Jurkat, Clone E6-1 (cell line): ENCODE measurements around the gene S100A12.

ENCODE experiments used
- DNase-seq: peaks from one replicate; pipeline ENCODE4 v3.0.0-alpha.2; 2011; ENCODE audit warnings: low read depth, low spot score
- H3K4me3 ChIP-seq: 2 replicates; pipeline ENCODE4 v1.5.1; 2011; ENCODE audit warnings: mild to moderate bottlenecking, low read length, control low read depth, moderate library complexity

Gene S100A12

GRCh38 chr1:153374071-153374470, 1.4 kb downstream of the S100A12 start:
- no peak overlapping the region for H3K4me3 ChIP-seq
- no peak for DNase-seq

GRCh38 chr1:153372571-153372970, 2.9 kb downstream of the S100A12 start:
- no peak for DNase-seq
- no peak overlapping the region for H3K4me3 ChIP-seq

- no peak overlapping the region for H3K4me3 ChIP-seq
- no peak for DNase-seq
These were observed 4.2 kb downstream of the S100A12 start for GRCh38 chr1:153371231-153371630.

- no peak overlapping the region for H3K4me3 ChIP-seq
- DNase-seq, result no peak
These were observed 5.3 kb downstream of the S100A12 start for GRCh38 chr1:153370146-153370545.

GRCh38 chr1:153368495-153368894, 6.9 kb downstream of the S100A12 start:
- no peak overlapping the region for H3K4me3 ChIP-seq
- no peak for DNase-seq

- no peak overlapping the region for H3K4me3 ChIP-seq
- no peak for DNase-seq
These were observed 8.3 kb downstream of the S100A12 start for GRCh38 chr1:153367090-153367489.

- no peak overlapping the region for H3K4me3 ChIP-seq
- no peak for DNase-seq
These were observed 9.2 kb downstream of the S100A12 start for GRCh38 chr1:153366261-153366660.

GRCh38 chr1:153365696-153366095, 9.7 kb downstream of the S100A12 start:
- no peak overlapping the region for H3K4me3 ChIP-seq
- DNase-seq, result no peak

GRCh38 chr1:153364766-153365666, 10.4 kb downstream of the S100A12 start:
- H3K4me3 ChIP-seq, result no peak overlapping the region
- DNase-seq, result no peak

- H3K4me3 ChIP-seq, result no peak overlapping the region
- DNase-seq, result no peak
These were observed 11.3 kb downstream of the S100A12 start for GRCh38 chr1:153364156-153364555.

- no peak for DNase-seq
- no peak overlapping the region for H3K4me3 ChIP-seq
These were observed 11.8 kb downstream of the S100A12 start for GRCh38 chr1:153363641-153364040.

GRCh38 chr1:153362187-153362775, 13.1 kb downstream of the S100A12 start:
- H3K4me3 ChIP-seq, result no peak overlapping the region
- DNase-seq, result no peak

GRCh38 chr1:153361480-153362109, 13.8 kb downstream of the S100A12 start:
- DNase-seq, result no peak
- no peak overlapping the region for H3K4me3 ChIP-seq

- H3K4me3 ChIP-seq, result no peak overlapping the region
- DNase-seq, result no peak
These were observed 14.6 kb downstream of the S100A12 start for GRCh38 chr1:153360592-153361479.

GRCh38 chr1:153360190-153360589, 15.2 kb downstream of the S100A12 start:
- H3K4me3 ChIP-seq, result no peak overlapping the region
- DNase-seq, result no peak

- H3K4me3 ChIP-seq, result no peak overlapping the region
- no peak for DNase-seq
These were observed 16.2 kb downstream of the S100A12 start for GRCh38 chr1:153359241-153359640.

GRCh38 chr1:153358691-153358975, 16.8 kb downstream of the S100A12 start:
- no peak for DNase-seq

GRCh38 chr1:153357853-153358690, 17.3 kb downstream of the S100A12 start, which contains the start of gene S100A9:
Gene S100A9 (plus strand): TSS chr1:153357854. CDS start chr1:153358284, 430 bp downstream.
- DNase-seq, result no peak
- no peak within 1 kb of the TSS for H3K4me3 ChIP-seq

More at GRCh38 chr1:153358691-153358975, 16.8 kb downstream of the S100A12 start:
- no peak overlapping the region for H3K4me3 ChIP-seq
